ENCODE data around the gene HSD17B8.
"Not testable (repeated sequence)": the region's sequence is repeated elsewhere in the genome, so short reads cannot be mapped to it uniquely, and the experiment has no call there.

HSD17B8 gene

GRCh38 chr6:33207552-33208090 lies 3.2 kb downstream of the HSD17B8 start:
- DNase-seq = no peak

- peak; percentile 87 to 90 for DNase-seq
These were observed 3.9 kb downstream of the HSD17B8 start, which contains the start of gene RING1 for GRCh38 chr6:33208091-33208967. TSS of gene RING1 (plus strand) at chr6:33208500. CDS start at chr6:33208823, 323 bp downstream.

- DNase-seq = no peak
These were observed 5.4 kb downstream of the HSD17B8 start for GRCh38 chr6:33209856-33210255.

GRCh38 chr6:33211136-33211535 lies 6.7 kb downstream of the HSD17B8 start:
- no peak for DNase-seq

- DNase-seq = no peak
These were observed 7.4 kb downstream of the HSD17B8 start for GRCh38 chr6:33211666-33212422.

GRCh38 chr6:33212857-33213165 lies 8.4 kb downstream of the HSD17B8 start:
- no peak for DNase-seq

GRCh38 chr6:33213166-33213988 lies 8.9 kb downstream of the HSD17B8 start:
- DNase-seq = no peak

- DNase-seq = no peak
These were observed 9.5 kb downstream of the HSD17B8 start for GRCh38 chr6:33213989-33214335.

GRCh38 chr6:33215271-33216116 lies 11.0 kb downstream of the HSD17B8 start:
- no peak for DNase-seq

- DNase-seq = no peak
These were observed 11.7 kb downstream of the HSD17B8 start for GRCh38 chr6:33216117-33216649.

GRCh38 chr6:33217246-33217645 lies 12.8 kb downstream of the HSD17B8 start:
- no peak for DNase-seq

GRCh38 chr6:33217681-33218080 lies 13.2 kb downstream of the HSD17B8 start:
- no peak for DNase-seq

GRCh38 chr6:33226503-33227120 lies 22.2 kb downstream of the HSD17B8 start:
- DNase-seq = not testable (repeated sequence)

- DNase-seq = no peak
These were observed 30.8 kb downstream of the HSD17B8 start for GRCh38 chr6:33235221-33235634.

- no peak for DNase-seq
These were observed 31.9 kb downstream of the HSD17B8 start for GRCh38 chr6:33236328-33236727.

- no peak for DNase-seq
These were observed 32.4 kb downstream of the HSD17B8 start for GRCh38 chr6:33236852-33237251.

- DNase-seq = no peak
These were observed 33.3 kb downstream of the HSD17B8 start for GRCh38 chr6:33237741-33238140.

- no peak for DNase-seq
These were observed 37.5 kb downstream of the HSD17B8 start for GRCh38 chr6:33241968-33242367.

GRCh38 chr6:33243476-33243875 lies 39.0 kb downstream of the HSD17B8 start:
- no peak for DNase-seq

GRCh38 chr6:33247977-33248642 lies 43.7 kb downstream of the HSD17B8 start:
- DNase-seq = peak; percentile 95

GRCh38 chr6:33248643-33248931 lies 44.1 kb downstream of the HSD17B8 start:
- DNase-seq = peak in 1 of 2 donors; percentile 44
